ENCODE data around the gene MAJIN. TPM values are rescaled to one million over a fixed set of nuclear protein-coding genes. Genes with fewer than 3 reads are reported as not detected.

The MAJIN gene
- total and polyA plus RNA-seq, 9 of the 15 experiments (the other 6 are each of a cell fraction or from before 2014, with no cell fraction given), result 0.17 to 0.83 (median 0.24) TPM; not detected in 2

- Histone ChIP-seq H3K4me2 (ENCODE audit: insufficient read depth, low read length) (no peak overlapping the region), H3K4me1 (replicated peaks in 1 of 2; ENCODE audit: control insufficient read depth in 2 of 2, insufficient read depth in 2 of 2, low read length in 2 of 2) (peaks cover 3 to 50% of the 10 kb centered on the region in 2 experiments; a peak in 3 of 5 replicates), H3K36me3 (ENCODE audit: control insufficient read depth, insufficient read depth, low read length) (peaks cover 62% of the 10 kb centered on the region; the same call in 2 of the 3 replicates), H3K79me2 (ENCODE audit: control insufficient read depth, insufficient read depth, low read length) (no peaks in the 10 kb centered on the region), H3K27ac (ENCODE audit: extremely low read depth, low read depth, low read length) (no peak overlapping the region), H3K9me1 (ENCODE audit: control insufficient read depth, insufficient read depth, low read length) (no peaks in the 10 kb centered on the region), H4K20me1 (replicated peaks; ENCODE audit: control insufficient read depth, insufficient read depth, low read length) (no peaks in the 10 kb centered on the region), H3K9ac (ENCODE audit: insufficient read depth in 1 of 2, low read depth in 2 of 2, low read length in 2 of 2) (peak overlapping the region in 1 of 2 experiments; percentile 28; a peak in 1 of 4 replicates), H3K27me3 (ENCODE audit: control insufficient read depth in 2 of 2, insufficient read depth in 2 of 2, low read length in 2 of 2) (no peaks in the 10 kb centered on the region), H3K4me3 (no peak overlapping the region), H2AFZ (ENCODE audit: low read depth, low read length) (no peak overlapping the region), H3K9me3 (replicated peaks; ENCODE audit: control insufficient read depth, insufficient read depth, low read depth, low read length) (no peaks in the 10 kb centered on the region)
- ATAC-seq (no peak), FAIRE-seq (no peak), DNase-seq (ENCODE audit: extremely low read depth in 1 of 4, low spot score in 3 of 4) (no peak)
- intact Hi-C loops (cut with micrococcal nuclease), result no loop called here
- ChIA-PET CTCF (ENCODE audit: low intra/inter-chr PET ratio) (interaction anchor here (0.6 kb wide), 1 partner anchor 115 kb away, joined by 3 read pairs; no protein-coding TSS in a partner anchor), POLR2A (interaction anchor here (0.7 to 1.1 kb wide), 3 partner anchors 8 to 150 kb away, joined by 3 read pairs; no protein-coding TSS in a partner anchor)
- TF ChIP-seq MAZ (CRISPR knock-in tag; conservative IDR thresholded peaks at IDR 0.05 in 1 of 2, IDR thresholded peaks at IDR 0.05 in 1 of 2) (no peak), PTBP1 (IDR thresholded peaks at IDR 0.05; ENCODE audit: low read depth, low read length) (peak; percentile 99), CREB1 (IDR thresholded peaks at IDR 0.05) (no peak), CREB1 (CRISPR knock-in tag; IDR thresholded peaks at IDR 0.05) (0 out of 2 replicates have a peak, but pooled peaks have one; percentile 1), KDM5B (IDR thresholded peaks at IDR 0.05; ENCODE audit: insufficient replicate concordance, low read depth, low read length) (no peak), AFF1 (IDR thresholded peaks at IDR 0.05; ENCODE audit: low read depth in 1 of 2, partially characterized antibody in 2 of 2) (no peak), PHB2 (IDR thresholded peaks at IDR 0.05; ENCODE audit: low read depth) (no peak), HMGXB4 (CRISPR knock-in tag; IDR thresholded peaks at IDR 0.05) (no peak), POLR2G (IDR thresholded peaks at IDR 0.05; ENCODE audit: low read depth, low read length) (peak; percentile 35; the same call in 1 of the 2 replicates), MIER1 (IDR thresholded peaks at IDR 0.05; ENCODE audit: low read depth) (peak; percentile 99)
- 80% methylated on average over 11 of the region's 14 CpGs for WGBS (ENCODE audit: insufficient coverage, low coverage, missing lambda C conversion rate)
- no TSS peak for BruUV-seq (replicated peaks)
- in situ Hi-C loops (cut with MboI), result no loop called here
These were observed 75.4 kb downstream of the MAJIN start for GRCh38 chr11:64896448-64897022.

Measured in K562 (cell line).